Coronary artery (tissue), 2 donors: ENCODE data around the gene HSDL2.

Source experiments
- DNase-seq: peaks from one replicate; pipeline ENCODE4 v3.0.0-alpha.2; 2017; ENCODE audit warnings: low spot score
- H3K27ac ChIP-seq, 2 donors: fragments of 200-600 bp; sonication (generic); one replicate each; pipeline ENCODE4 v1.5.1; 2016 to 2019
- H3K4me3 ChIP-seq: fragments of 200-600 bp; sonication (generic); 2 replicates; pipeline ENCODE4 v1.5.1; 2016; ENCODE audit warnings: mild to moderate bottlenecking, moderate library complexity
- CTCF ChIP-seq: fragments of 200-600 bp; sonication (generic); IDR thresholded peaks from one replicate; pipeline ENCODE4 v1.5.1; 2019; ENCODE audit warnings: antibody characterized with exemption

HSDL2 gene

GRCh38 chr9:112475318-112475717, 95.4 kb downstream of the HSDL2 start:
- TF ChIP-seq CTCF: no peak
- no peak overlapping the region for H3K27ac ChIP-seq
- no peak overlapping the region for H3K4me3 ChIP-seq
- DNase-seq: no peak

- Histone ChIP-seq H3K4me3 (no peak overlapping the region), H3K27ac (no peak overlapping the region)
- DNase-seq: no peak
- TF ChIP-seq CTCF: no peak
Observed at GRCh38 chr9:112477330-112477729, 97.4 kb downstream of the HSDL2 start.

GRCh38 chr9:112479221-112479620, 99.3 kb downstream of the HSDL2 start:
- Histone ChIP-seq H3K27ac (no peak overlapping the region), H3K4me3 (no peak overlapping the region)
- TF ChIP-seq CTCF: no peak
- DNase-seq: no peak

GRCh38 chr9:112484607-112485006, 104.7 kb downstream of the HSDL2 start:
- Histone ChIP-seq H3K4me3 (no peak overlapping the region), H3K27ac (no peak overlapping the region)
- TF ChIP-seq CTCF: no peak
- no peak for DNase-seq

GRCh38 chr9:112485574-112485973, 105.7 kb downstream of the HSDL2 start:
- no peak for DNase-seq
- Histone ChIP-seq H3K27ac (no peak overlapping the region), H3K4me3 (no peak overlapping the region)
- TF ChIP-seq CTCF: no peak

- no peak for TF ChIP-seq CTCF
- Histone ChIP-seq H3K4me3 (peak within 1 kb of the TSS; percentile 82), H3K27ac (peak within 1 kb of the TSS; percentile 81 to 83)
- DNase-seq: peak; percentile 82
Observed at GRCh38 chr9:112486221-112487007, 106.5 kb downstream of the HSDL2 start, which contains the start of gene KIAA1958. TSS of gene KIAA1958 (plus strand) at chr9:112486827. CDS start at chr9:112574081, 87,254 bp downstream.
